HepG2 (cell line): ENCODE measurements around the gene STX1B. TPM values are rescaled to one million over a fixed set of nuclear protein-coding genes. Genes with fewer than 3 reads are reported as not detected.

ENCODE experiments used
- AGO2 ChIP-seq: fragments of 200-400 bp; formaldehyde crosslinking; optimal IDR thresholded peaks from 2 replicates; pipeline ENCODE3; 2017; ENCODE audit warnings: mild to moderate bottlenecking, low read depth, low read length, moderate library complexity
- ARID2 ChIP-seq: sonication (generic); formaldehyde crosslinking; IDR thresholded peaks from 2 replicates; pipeline ENCODE4 v1.8.1; 2022; ENCODE audit warnings: mild to moderate bottlenecking, missing genetic modification reagents, borderline replicate concordance
- E2F1 ChIP-seq: sonication (generic); formaldehyde crosslinking; IDR thresholded peaks from 2 replicates; pipeline ENCODE4 v1.5.0; 2020; ENCODE audit warnings: missing genetic modification reagents
- FOXK1 ChIP-seq: sonication (generic); formaldehyde crosslinking; IDR thresholded peaks from 2 replicates; pipeline ENCODE4 v1.4.0; 2020; ENCODE audit warnings: low read depth, missing genetic modification reagents, borderline replicate concordance
- KDM3A ChIP-seq: IDR thresholded peaks from 2 replicates; pipeline ENCODE4 v1.6.1; 2018; ENCODE audit warnings: low read depth, missing compliant biosample characterization
- KDM6A ChIP-seq: IDR thresholded peaks from 2 replicates; pipeline ENCODE4 v1.6.1; 2016; ENCODE audit warnings: low read depth
- KLF11 ChIP-seq: IDR thresholded peaks from 2 replicates; pipeline ENCODE4 v1.6.1; 2016; ENCODE audit warnings: missing compliant biosample characterization
- MLLT10 ChIP-seq: sonication (generic); formaldehyde crosslinking; IDR thresholded peaks from 2 replicates; pipeline ENCODE4 v1.4.0; 2020; ENCODE audit warnings: missing genetic modification reagents
- MLX ChIP-seq: IDR thresholded peaks from 2 replicates; pipeline ENCODE4 v1.6.1; 2016
- ZNF124 ChIP-seq: sonication (generic); formaldehyde crosslinking; IDR thresholded peaks from 2 replicates; pipeline ENCODE4 v1.4.0; 2020; ENCODE audit warnings: missing genetic modification reagents
- ZNF24 ChIP-seq: fragments of 450-650 bp; IDR thresholded peaks from 2 replicates; pipeline ENCODE4 v1.6.1; 2017; ENCODE audit warnings: antibody characterized with exemption, mild to moderate bottlenecking
- ZNF274 ChIP-seq: sonication (generic); formaldehyde crosslinking; IDR thresholded peaks from 2 replicates; pipeline ENCODE4 v1.5.1; 2020; ENCODE audit warnings: mild to moderate bottlenecking, missing genetic modification reagents
- ZNF343 ChIP-seq: sonication (generic); formaldehyde crosslinking; IDR thresholded peaks from 2 replicates; pipeline ENCODE4 v1.4.0; 2020; ENCODE audit warnings: mild to moderate bottlenecking, missing genetic modification reagents
- ZNF503 ChIP-seq: sonication (generic); formaldehyde crosslinking; IDR thresholded peaks from 2 replicates; pipeline ENCODE4 v1.4.0; 2020; ENCODE audit warnings: missing genetic modification reagents
- ZNF879 ChIP-seq: sonication (generic); formaldehyde crosslinking; IDR thresholded peaks from 2 replicates; pipeline ENCODE4 v1.8.1; 2023; ENCODE audit warnings: missing genetic modification reagents
- polyA plus RNA-seq, 8 experiments: library from polyadenylated mRNA; depleted of rRNA in 3 of 8; stranded (reverse) in 7 of 8; unstranded in 1 of 8; fragments of >200 nt; fragmentation: Illumina TruSeq in 4 of 8; extraction: Trizol in 4 of 8; gene quantifications; 2 replicates each; pipeline versions ENCODE4 v1.2.1 to v1.2.3, GENCODE V29; 2011 to 2016; ENCODE audit warnings: low read depth in 4 of 8, missing spikeins in 1 of 8, mixed read lengths in 1 of 8; ENCODE audit not compliant: insufficient read depth in 1 of 8
- total RNA-seq, 5 experiments: library from RNA; depleted of rRNA; stranded (reverse); fragments of >200 nt; fragmentation: Illumina TruSeq; extraction: Trizol; gene quantifications; 2 replicates each; pipeline ENCODE4 v1.2.3, GENCODE V29; 2016; ENCODE audit warnings: low read depth in 1 of 5
- TF ChIP-seq, protein P1 (sequence below): sonication (generic); formaldehyde crosslinking; conservative IDR thresholded peaks from 2 replicates; pipeline ENCODE4 v1.4.0; 2020; ENCODE audit warnings: missing genetic modification reagents
- TF ChIP-seq, protein P2 (sequence below): sonication (generic); formaldehyde crosslinking; IDR thresholded peaks from 2 replicates; pipeline ENCODE4 v1.5.0; 2020; ENCODE audit warnings: missing genetic modification reagents
- TF ChIP-seq, protein P3 (sequence below): sonication (generic); formaldehyde crosslinking; IDR thresholded peaks from 2 replicates; pipeline ENCODE4 v1.5.0; 2020; ENCODE audit warnings: mild to moderate bottlenecking, missing genetic modification reagents, borderline replicate concordance

Gene STX1B
- total and polyA plus RNA-seq, 2 of the 13 experiments (the other 11 are each of a cell fraction or from before 2014, with no cell fraction given) = 2.1 to 3.0 TPM

DNA sequence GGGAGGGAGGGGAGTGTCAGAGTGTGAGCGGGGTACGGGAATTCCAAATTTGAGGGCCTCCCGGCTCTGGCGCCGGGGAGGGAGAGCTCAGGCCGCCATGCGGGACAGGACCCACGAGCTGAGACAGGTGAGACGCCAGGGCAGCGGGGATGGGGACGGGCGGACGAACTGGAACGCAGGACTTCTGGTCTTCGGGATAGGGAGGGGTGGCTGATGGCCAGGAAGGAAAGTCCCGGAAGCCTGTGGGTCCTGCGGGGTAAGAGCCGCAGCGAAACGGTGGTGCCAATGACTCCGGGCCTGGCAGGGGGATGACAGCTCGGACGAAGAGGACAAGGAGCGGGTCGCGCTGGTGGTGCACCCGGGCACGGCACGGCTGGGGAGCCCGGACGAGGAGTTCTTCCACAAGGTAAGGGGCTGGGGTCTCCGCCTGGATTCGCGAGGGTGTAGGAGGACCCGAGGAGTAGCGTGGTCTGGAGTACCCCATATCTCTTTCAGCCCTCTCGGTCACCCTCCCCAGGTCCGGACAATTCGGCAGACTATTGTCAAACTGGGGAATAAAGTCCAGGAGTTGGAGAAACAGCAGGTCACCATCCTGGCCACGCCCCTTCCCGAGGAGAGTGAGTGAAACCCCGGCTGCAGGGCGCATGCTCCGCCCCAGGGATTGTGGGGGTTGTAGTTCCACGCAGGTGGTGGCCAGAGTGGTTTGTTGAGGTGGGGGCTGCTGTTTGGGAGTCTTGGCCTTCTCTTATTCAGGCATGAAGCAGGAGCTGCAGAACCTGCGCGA lies 23.5 kb upstream of the STX1B start (continued):
- peak; percentile 77 for TF ChIP-seq AGO2
- TF ChIP-seq MLX (CRISPR knock-in tag) = no peak; the same call in 1 of the 2 replicates
- TF ChIP-seq ZNF274 (CRISPR knock-in tag) = peak; percentile 87; the same call in 1 of the 2 replicates
- TF ChIP-seq FOXK1 (CRISPR knock-in tag) = peak; percentile 67; the same call in 1 of the 2 replicates
- TF ChIP-seq E2F1 (CRISPR knock-in tag) = no peak; the same call in 1 of the 2 replicates
- peak; percentile 20 for TF ChIP-seq KLF11 (CRISPR knock-in tag)
- TF ChIP-seq ARID2 (CRISPR knock-in tag) = no peak
- TF ChIP-seq, protein P1, sequence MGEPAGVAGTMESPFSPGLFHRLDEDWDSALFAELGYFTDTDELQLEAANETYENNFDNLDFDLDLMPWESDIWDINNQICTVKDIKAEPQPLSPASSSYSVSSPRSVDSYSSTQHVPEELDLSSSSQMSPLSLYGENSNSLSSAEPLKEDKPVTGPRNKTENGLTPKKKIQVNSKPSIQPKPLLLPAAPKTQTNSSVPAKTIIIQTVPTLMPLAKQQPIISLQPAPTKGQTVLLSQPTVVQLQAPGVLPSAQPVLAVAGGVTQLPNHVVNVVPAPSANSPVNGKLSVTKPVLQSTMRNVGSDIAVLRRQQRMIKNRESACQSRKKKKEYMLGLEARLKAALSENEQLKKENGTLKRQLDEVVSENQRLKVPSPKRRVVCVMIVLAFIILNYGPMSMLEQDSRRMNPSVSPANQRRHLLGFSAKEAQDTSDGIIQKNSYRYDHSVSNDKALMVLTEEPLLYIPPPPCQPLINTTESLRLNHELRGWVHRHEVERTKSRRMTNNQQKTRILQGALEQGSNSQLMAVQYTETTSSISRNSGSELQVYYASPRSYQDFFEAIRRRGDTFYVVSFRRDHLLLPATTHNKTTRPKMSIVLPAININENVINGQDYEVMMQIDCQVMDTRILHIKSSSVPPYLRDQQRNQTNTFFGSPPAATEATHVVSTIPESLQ = no peak
- no peak for TF ChIP-seq ZNF503 (CRISPR knock-in tag)
- TF ChIP-seq KDM6A = no peak
- TF ChIP-seq MLLT10 (CRISPR knock-in tag) = no peak
- TF ChIP-seq ZNF879 (CRISPR knock-in tag) = no peak
- TF ChIP-seq ZNF24 = no peak
- TF ChIP-seq ZNF343 (CRISPR knock-in tag) = no peak
- TF ChIP-seq ZNF124 (CRISPR knock-in tag) = peak; percentile 89
- TF ChIP-seq, protein P2, sequence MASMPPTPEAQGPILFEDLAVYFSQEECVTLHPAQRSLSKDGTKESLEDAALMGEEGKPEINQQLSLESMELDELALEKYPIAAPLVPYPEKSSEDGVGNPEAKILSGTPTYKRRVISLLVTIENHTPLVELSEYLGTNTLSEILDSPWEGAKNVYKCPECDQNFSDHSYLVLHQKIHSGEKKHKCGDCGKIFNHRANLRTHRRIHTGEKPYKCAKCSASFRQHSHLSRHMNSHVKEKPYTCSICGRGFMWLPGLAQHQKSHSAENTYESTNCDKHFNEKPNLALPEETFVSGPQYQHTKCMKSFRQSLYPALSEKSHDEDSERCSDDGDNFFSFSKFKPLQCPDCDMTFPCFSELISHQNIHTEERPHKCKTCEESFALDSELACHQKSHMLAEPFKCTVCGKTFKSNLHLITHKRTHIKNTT (CRISPR knock-in tag) = peak; percentile 92; the same call in 1 of the 2 replicates
- TF ChIP-seq, protein P3, sequence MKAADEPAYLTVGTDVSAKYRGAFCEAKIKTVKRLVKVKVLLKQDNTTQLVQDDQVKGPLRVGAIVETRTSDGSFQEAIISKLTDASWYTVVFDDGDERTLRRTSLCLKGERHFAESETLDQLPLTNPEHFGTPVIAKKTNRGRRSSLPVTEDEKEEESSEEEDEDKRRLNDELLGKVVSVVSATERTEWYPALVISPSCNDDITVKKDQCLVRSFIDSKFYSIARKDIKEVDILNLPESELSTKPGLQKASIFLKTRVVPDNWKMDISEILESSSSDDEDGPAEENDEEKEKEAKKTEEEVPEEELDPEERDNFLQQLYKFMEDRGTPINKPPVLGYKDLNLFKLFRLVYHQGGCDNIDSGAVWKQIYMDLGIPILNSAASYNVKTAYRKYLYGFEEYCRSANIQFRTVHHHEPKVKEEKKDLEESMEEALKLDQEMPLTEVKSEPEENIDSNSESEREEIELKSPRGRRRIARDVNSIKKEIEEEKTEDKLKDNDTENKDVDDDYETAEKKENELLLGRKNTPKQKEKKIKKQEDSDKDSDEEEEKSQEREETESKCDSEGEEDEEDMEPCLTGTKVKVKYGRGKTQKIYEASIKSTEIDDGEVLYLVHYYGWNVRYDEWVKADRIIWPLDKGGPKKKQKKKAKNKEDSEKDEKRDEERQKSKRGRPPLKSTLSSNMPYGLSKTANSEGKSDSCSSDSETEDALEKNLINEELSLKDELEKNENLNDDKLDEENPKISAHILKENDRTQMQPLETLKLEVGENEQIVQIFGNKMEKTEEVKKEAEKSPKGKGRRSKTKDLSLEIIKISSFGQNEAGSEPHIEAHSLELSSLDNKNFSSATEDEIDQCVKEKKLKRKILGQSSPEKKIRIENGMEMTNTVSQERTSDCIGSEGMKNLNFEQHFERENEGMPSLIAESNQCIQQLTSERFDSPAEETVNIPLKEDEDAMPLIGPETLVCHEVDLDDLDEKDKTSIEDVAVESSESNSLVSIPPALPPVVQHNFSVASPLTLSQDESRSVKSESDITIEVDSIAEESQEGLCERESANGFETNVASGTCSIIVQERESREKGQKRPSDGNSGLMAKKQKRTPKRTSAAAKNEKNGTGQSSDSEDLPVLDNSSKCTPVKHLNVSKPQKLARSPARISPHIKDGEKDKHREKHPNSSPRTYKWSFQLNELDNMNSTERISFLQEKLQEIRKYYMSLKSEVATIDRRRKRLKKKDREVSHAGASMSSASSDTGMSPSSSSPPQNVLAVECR = peak; percentile 67; the same call in 1 of the 2 replicates
- peak; percentile 51; the same call in 1 of the 2 replicates for TF ChIP-seq KDM3A (CRISPR knock-in tag)
